Neuron (in vitro differentiated cells): ENCODE measurements around the gene KCND3.

Source experiments
- H2AFZ ChIP-seq: one replicate; pipeline ENCODE4 v1.6.1; 2013; ENCODE audit warnings: low read depth, mild to moderate bottlenecking, inconsistent platforms, low read length, moderate library complexity
- H3K27me3 ChIP-seq: one replicate; pipeline ENCODE4 v1.6.1; 2013; ENCODE audit warnings: low read length; ENCODE audit not compliant: insufficient read depth
- H3K36me3 ChIP-seq: one replicate; pipeline ENCODE4 v1.6.1; 2013; ENCODE audit warnings: low read length; ENCODE audit not compliant: insufficient read depth
- H3K4me1 ChIP-seq: one replicate; pipeline ENCODE4 v1.6.1; 2013; ENCODE audit warnings: low read length; ENCODE audit not compliant: insufficient read depth
- H3K4me3 ChIP-seq: 2 replicates; pipeline ENCODE4 v1.5.1; 2013; ENCODE audit warnings: mild to moderate bottlenecking, low read length, moderate library complexity
- H3K9me3 ChIP-seq: one replicate; pipeline ENCODE4 v1.6.1; 2013; ENCODE audit warnings: low read length

The KCND3 gene

DNA sequence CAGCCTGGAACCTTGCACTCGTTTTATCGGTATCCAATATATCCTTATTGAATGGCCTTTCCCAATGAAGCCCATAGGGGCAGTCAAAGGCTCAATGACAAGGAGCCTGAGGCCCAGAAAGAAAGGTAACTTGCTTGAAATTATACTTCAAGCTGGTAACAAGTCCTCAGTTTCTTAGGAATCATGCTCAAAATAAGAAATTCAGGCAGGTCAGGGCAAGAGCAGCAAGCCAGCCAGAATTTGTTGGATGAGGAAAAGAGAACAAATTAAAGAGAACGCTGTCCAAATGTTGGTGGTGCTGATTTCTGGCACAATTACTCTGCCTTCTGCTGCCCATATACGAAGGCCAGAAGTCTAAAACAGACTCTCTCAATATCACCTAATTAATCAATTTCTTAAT is 156.1 kb downstream of the KCND3 start:
- Histone ChIP-seq H3K4me3 (no peak overlapping the region), H3K27me3 (peaks cover 3% of the 10 kb centered on the region), H3K9me3 (no peaks in the 10 kb centered on the region), H3K36me3 (no peaks in the 10 kb centered on the region), H2AFZ (no peak overlapping the region), H3K4me1 (peaks cover 3% of the 10 kb centered on the region)

GRCh38 chr1:111832521-111833155 is 156.8 kb downstream of the KCND3 start:
- Histone ChIP-seq H3K4me3 (no peak overlapping the region), H2AFZ (no peak overlapping the region), H3K36me3 (no peaks in the 10 kb centered on the region), H3K27me3 (peaks cover 3% of the 10 kb centered on the region), H3K4me1 (peaks cover 3% of the 10 kb centered on the region), H3K9me3 (no peaks in the 10 kb centered on the region)

- H3K4me3 ChIP-seq, result no peak overlapping the region
- H2AFZ ChIP-seq, result no peak overlapping the region
- peaks cover 2% of the 10 kb centered on the region for H3K27me3 ChIP-seq
- H3K4me1 ChIP-seq, result peaks cover 3% of the 10 kb centered on the region
- no peaks in the 10 kb centered on the region for H3K9me3 ChIP-seq
- no peaks in the 10 kb centered on the region for H3K36me3 ChIP-seq
Observed at GRCh38 chr1:111831153-111831552, 158.3 kb downstream of the KCND3 start.

DNA sequence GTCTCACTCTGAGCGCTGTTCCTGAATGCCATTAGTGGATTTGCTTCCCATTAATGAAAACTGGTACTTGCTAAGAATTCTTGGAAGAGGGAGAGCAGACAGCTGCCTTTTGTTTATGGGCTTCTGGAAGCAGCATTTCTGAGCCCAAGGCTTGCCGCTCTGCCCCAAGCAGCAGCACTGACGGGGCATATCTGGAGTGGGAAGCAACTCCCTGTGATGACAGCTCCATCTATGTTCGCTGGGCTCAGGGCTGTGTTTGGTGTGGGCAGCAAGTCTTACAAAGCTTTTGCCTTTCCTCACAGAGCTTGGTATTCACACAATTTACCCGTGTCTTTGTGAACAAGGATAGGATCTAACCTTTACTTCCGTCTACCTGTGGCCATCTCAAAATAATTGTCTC is 161.5 kb downstream of the KCND3 start:
- H3K9me3 ChIP-seq, result no peaks in the 10 kb centered on the region

DNA sequence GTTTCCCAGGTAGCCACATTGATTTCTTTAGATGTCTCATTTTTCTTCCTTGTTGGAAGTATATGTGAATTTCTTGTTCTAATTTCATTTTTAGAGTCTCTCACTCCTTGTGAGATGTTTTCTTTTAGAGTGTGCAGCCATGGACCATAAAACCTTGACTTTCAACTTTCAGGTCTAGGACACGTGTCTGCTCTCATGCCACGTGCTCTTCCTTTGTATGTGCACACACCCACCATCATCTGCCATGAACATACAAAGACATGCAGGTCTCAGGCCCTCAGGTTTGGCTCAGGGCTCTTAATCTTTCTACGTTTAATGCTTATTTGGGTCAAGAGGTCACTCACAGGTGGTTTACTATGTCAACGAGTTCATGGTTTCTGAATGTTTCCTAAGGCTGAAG is 163.2 kb downstream of the KCND3 start:
- H3K4me1 ChIP-seq, result no peaks in the 10 kb centered on the region
- no peaks in the 10 kb centered on the region for H3K27me3 ChIP-seq
- no peaks in the 10 kb centered on the region for H3K36me3 ChIP-seq
- H2AFZ ChIP-seq, result no peak overlapping the region
- no peaks in the 10 kb centered on the region for H3K9me3 ChIP-seq
- H3K4me3 ChIP-seq, result no peak overlapping the region

More for the DNA sequence above, 161.5 kb downstream of the KCND3 start:
- H3K36me3 ChIP-seq, result no peaks in the 10 kb centered on the region
- H2AFZ ChIP-seq, result no peak overlapping the region
- no peaks in the 10 kb centered on the region for H3K4me1 ChIP-seq
- H3K4me3 ChIP-seq, result no peak overlapping the region
- H3K27me3 ChIP-seq, result no peaks in the 10 kb centered on the region

- Histone ChIP-seq H3K9me3 (no peaks in the 10 kb centered on the region), H2AFZ (no peak overlapping the region)
Observed at GRCh38 chr1:111825217-111825616, 164.3 kb downstream of the KCND3 start.

DNA sequence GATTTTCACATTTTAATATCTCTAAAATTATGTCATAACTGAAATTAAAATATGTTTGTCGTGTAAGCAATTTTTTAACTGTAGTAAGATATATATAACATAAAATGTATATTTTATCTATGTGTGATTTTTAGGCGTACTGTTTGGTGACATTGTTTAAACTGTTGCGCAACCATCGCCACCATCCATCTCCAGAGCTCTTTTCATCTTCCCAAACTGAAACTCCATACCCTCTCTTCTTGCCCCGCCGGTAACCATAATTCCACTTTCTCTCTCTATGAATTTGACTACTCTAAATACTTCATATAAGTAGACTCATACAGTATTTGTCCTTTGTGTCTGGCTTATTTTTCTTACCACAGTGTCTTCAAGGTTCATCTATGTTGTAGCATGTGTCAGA is 167.3 kb downstream of the KCND3 start:
- Histone ChIP-seq H3K36me3 (no peaks in the 10 kb centered on the region), H3K4me1 (no peaks in the 10 kb centered on the region), H3K4me3 (no peak overlapping the region), H3K9me3 (no peaks in the 10 kb centered on the region), H2AFZ (no peak overlapping the region), H3K27me3 (no peaks in the 10 kb centered on the region)

More at GRCh38 chr1:111825217-111825616, 164.3 kb downstream of the KCND3 start:
- Histone ChIP-seq H3K4me1 (no peaks in the 10 kb centered on the region), H3K36me3 (no peaks in the 10 kb centered on the region), H3K27me3 (no peaks in the 10 kb centered on the region), H3K4me3 (no peak overlapping the region)

GRCh38 chr1:111821121-111821745 is 168.2 kb downstream of the KCND3 start:
- no peaks in the 10 kb centered on the region for H3K9me3 ChIP-seq
- no peaks in the 10 kb centered on the region for H3K36me3 ChIP-seq
- no peaks in the 10 kb centered on the region for H3K27me3 ChIP-seq
- H3K4me3 ChIP-seq, result no peak overlapping the region
- H2AFZ ChIP-seq, result no peak overlapping the region
- H3K4me1 ChIP-seq, result no peaks in the 10 kb centered on the region

GRCh38 chr1:111819566-111820263 is 169.8 kb downstream of the KCND3 start:
- Histone ChIP-seq H2AFZ (no peak overlapping the region), H3K36me3 (no peaks in the 10 kb centered on the region), H3K27me3 (no peaks in the 10 kb centered on the region), H3K4me1 (no peaks in the 10 kb centered on the region), H3K9me3 (no peaks in the 10 kb centered on the region), H3K4me3 (no peak overlapping the region)

DNA sequence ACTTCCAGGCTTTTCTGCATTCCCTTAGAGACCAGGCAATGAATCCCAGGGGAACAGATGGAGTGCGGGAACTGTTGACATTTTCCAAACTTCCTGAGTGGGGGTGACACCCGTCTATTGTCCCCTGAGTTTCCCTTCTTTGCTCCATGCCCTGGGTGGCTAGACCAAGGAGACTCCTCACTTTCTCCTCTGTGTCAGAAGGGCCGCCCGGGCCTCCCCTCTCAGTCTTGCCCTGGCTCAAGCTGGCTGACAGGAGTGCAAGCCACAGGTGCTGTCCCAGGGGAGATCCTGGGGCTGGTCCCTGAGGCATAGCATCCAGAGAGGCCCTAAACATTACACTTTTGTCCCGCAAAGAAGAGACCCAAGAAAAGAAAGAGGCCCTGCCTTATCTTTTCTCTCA is 170.9 kb downstream of the KCND3 start:
- H3K4me1 ChIP-seq, result no peaks in the 10 kb centered on the region
- no peak overlapping the region for H2AFZ ChIP-seq
- peaks cover 2% of the 10 kb centered on the region for H3K27me3 ChIP-seq
- no peaks in the 10 kb centered on the region for H3K36me3 ChIP-seq
- no peaks in the 10 kb centered on the region for H3K9me3 ChIP-seq
- no peak overlapping the region for H3K4me3 ChIP-seq

- no peak overlapping the region for H3K4me3 ChIP-seq
- no peaks in the 10 kb centered on the region for H3K36me3 ChIP-seq
- H3K4me1 ChIP-seq, result no peaks in the 10 kb centered on the region
- no peak overlapping the region for H2AFZ ChIP-seq
- no peaks in the 10 kb centered on the region for H3K9me3 ChIP-seq
- H3K27me3 ChIP-seq, result peaks cover 2% of the 10 kb centered on the region
Observed at GRCh38 chr1:111818081-111818480, 171.4 kb downstream of the KCND3 start.

GRCh38 chr1:111814642-111815041 is 174.8 kb downstream of the KCND3 start:
- Histone ChIP-seq H3K4me1 (no peaks in the 10 kb centered on the region), H3K4me3 (no peak overlapping the region), H3K36me3 (no peaks in the 10 kb centered on the region), H2AFZ (no peak overlapping the region), H3K9me3 (no peaks in the 10 kb centered on the region), H3K27me3 (peaks cover 10% of the 10 kb centered on the region)

DNA sequence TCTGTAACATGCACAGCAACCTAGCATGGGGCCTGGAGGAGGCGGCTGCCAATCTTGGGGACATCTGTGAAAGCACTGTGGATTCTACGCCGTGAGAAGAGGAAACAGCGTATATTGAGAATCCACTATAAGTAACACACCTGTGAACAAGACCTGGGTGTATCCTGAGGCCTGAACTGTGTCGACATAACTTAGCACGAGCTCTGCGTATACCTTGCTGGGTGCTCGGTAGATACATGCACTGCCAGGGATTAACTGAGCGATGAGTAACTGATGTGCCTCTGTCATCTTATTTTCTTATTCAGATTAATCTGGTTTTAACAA is 175.2 kb downstream of the KCND3 start:
- no peaks in the 10 kb centered on the region for H3K36me3 ChIP-seq
- no peak overlapping the region for H2AFZ ChIP-seq
- H3K27me3 ChIP-seq, result peaks cover 10% of the 10 kb centered on the region
- no peaks in the 10 kb centered on the region for H3K9me3 ChIP-seq
- H3K4me3 ChIP-seq, result no peak overlapping the region
- H3K4me1 ChIP-seq, result no peaks in the 10 kb centered on the region
